ENCODE results near the gene TSPOAP1. TPM values are rescaled to one million over a fixed set of nuclear protein-coding genes. Genes with fewer than 3 reads are reported as not detected.
A peak's percentile ranks its signal among the peaks of the same experiment; 100 is the strongest.

TSPOAP1 gene
- total and polyA plus RNA-seq, 8 donors: 6.5 to 68.8 (median 11.6) TPM; not detected in 1

DNA sequence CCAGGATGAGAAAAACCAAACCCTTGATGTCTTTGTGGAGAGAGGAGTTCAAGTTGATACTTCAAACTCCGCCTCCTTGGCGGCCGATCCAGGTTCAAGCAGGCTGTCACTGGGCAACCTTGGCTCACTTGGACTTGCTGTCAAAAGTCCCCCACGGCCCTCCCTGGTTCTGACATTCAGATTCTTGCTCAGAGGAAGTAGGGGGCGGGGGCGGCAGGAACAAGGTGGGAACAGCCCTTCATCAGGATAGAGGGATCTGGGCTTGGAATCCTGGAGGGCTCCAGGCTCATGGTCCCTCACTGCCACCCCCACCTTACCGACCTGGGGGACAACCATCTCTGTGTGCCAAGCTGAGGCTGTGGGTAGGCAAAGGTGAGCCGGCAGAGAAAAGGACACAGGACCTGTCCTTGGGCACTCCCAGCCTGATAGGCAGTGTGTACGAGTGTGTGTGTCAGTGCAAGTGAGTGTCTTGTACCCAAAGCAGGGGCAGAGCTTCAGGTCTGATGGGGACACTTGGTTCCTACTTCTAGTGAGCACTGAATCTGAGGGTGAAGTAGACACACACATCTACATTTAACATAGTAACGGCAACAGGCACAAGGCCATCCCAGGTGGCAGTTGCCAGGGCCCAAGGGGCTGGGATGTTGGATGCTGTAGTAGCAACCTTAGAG is 6.6 kb upstream of the TSPOAP1 start:
- Histone ChIP-seq H3K4me3 (no peak overlapping the region), H3K27ac (peak overlapping the region; percentile 27 to 93 (median 87)), H3K9me3 (no peaks in the 10 kb centered on the region), H3K27me3 (peaks cover 0 to 23% (median 0%) of the 10 kb centered on the region in 3 donors), H3K4me1 (peaks cover 10 to 71% (median 30%) of the 10 kb centered on the region in 4 donors), H3K36me3 (no peaks in the 10 kb centered on the region)
- DNase-seq: no peak
- TF ChIP-seq EP300 (IDR thresholded peaks at IDR 0.05): no peak
- no peak for TF ChIP-seq POLR2AphosphoS5 (IDR thresholded peaks at IDR 0.05)
- no peak for TF ChIP-seq POLR2A (IDR thresholded peaks at IDR 0.05)
- TF ChIP-seq CTCF (IDR thresholded peaks at IDR 0.05): no peak
- WGBS, 5 donors: 56 to 65% (median 57%) methylated on average over 9 to 10 of the region's 10 CpGs
- intact Hi-C loops (cut with DNase I; ENCODE audit: low total_unique reads): no loop called here

- peak overlapping the region; percentile 8 to 93 (median 87) for H3K27ac ChIP-seq
- peaks cover 0 to 23% (median 0%) of the 10 kb centered on the region in 3 donors for H3K27me3 ChIP-seq
- intact Hi-C loops (cut with DNase I; ENCODE audit: low total_unique reads): no loop called here
- no peaks in the 10 kb centered on the region for H3K36me3 ChIP-seq
- H3K4me1 ChIP-seq: peaks cover 10 to 66% (median 30%) of the 10 kb centered on the region in 4 donors
- no peak for DNase-seq
- H3K4me3 ChIP-seq: no peak overlapping the region
- 44 to 73% (median 59%) methylated on average over 9 of the region's 9 CpGs for WGBS, 5 donors
- no peaks in the 10 kb centered on the region for H3K9me3 ChIP-seq
- TF ChIP-seq CTCF (IDR thresholded peaks at IDR 0.05): no peak
- TF ChIP-seq POLR2AphosphoS5 (IDR thresholded peaks at IDR 0.05): no peak
- TF ChIP-seq EP300 (IDR thresholded peaks at IDR 0.05): no peak
- no peak for TF ChIP-seq POLR2A (IDR thresholded peaks at IDR 0.05)
Observed at GRCh38 chr17:58334661-58335060, 6.1 kb upstream of the TSPOAP1 start.

GRCh38 chr17:58334256-58334655 is 5.7 kb upstream of the TSPOAP1 start:
- DNase-seq: no peak
- H3K4me1 ChIP-seq: peaks cover 10 to 62% (median 28%) of the 10 kb centered on the region in 4 donors
- peak overlapping the region; percentile 8 to 93 (median 87) for H3K27ac ChIP-seq
- WGBS, 5 donors: 67 to 74% (median 69%) methylated on average over 5 of the region's 5 CpGs
- TF ChIP-seq CTCF (IDR thresholded peaks at IDR 0.05): no peak
- no peak for TF ChIP-seq POLR2AphosphoS5 (IDR thresholded peaks at IDR 0.05)
- no peak for TF ChIP-seq EP300 (IDR thresholded peaks at IDR 0.05)
- TF ChIP-seq POLR2A (IDR thresholded peaks at IDR 0.05): no peak
- no peak overlapping the region for H3K4me3 ChIP-seq
- H3K9me3 ChIP-seq: no peaks in the 10 kb centered on the region
- no peaks in the 10 kb centered on the region for H3K36me3 ChIP-seq
- peaks cover 0 to 23% (median 0%) of the 10 kb centered on the region in 3 donors for H3K27me3 ChIP-seq
- intact Hi-C loops (cut with DNase I; ENCODE audit: low total_unique reads): no loop called here

DNA sequence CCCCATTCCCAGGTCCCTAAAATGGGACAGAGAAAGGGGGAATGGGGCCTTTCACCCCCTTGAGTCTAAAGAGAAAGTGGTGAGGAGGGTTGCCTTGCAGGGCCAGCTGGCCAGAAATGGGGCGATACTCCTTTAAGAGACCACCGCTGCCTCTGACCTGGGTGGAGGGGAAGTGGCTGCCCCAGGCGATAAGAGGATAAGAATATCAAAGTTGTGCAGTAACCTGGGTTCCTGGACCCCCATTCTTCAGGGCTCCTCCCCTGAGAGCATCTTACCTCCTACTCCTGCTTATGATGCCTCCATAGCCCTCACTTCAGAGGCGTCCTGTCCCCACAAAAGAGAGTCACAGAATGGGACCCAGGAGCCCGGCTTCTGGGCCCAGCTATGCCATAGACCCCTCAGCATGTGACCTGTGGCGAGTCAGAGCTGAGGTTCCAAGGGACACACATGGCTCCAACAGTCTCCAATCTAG is 5.2 kb upstream of the TSPOAP1 start:
- WGBS, 5 donors: 43 to 58% (median 56%) methylated on average over 6 of the region's 6 CpGs
- no peaks in the 10 kb centered on the region for H3K9me3 ChIP-seq
- peaks cover 0 to 23% (median 0%) of the 10 kb centered on the region in 3 donors for H3K27me3 ChIP-seq
- intact Hi-C loops (cut with DNase I; ENCODE audit: low total_unique reads): no loop called here
- DNase-seq: no peak
- H3K4me3 ChIP-seq: peak overlapping the region in 3 of 4 donors; percentile 49 to 57 (median 55)
- peaks cover 10 to 62% (median 26%) of the 10 kb centered on the region in 4 donors for H3K4me1 ChIP-seq
- H3K27ac ChIP-seq: peak overlapping the region; percentile 28 to 93 (median 87)
- H3K36me3 ChIP-seq: no peaks in the 10 kb centered on the region
- TF ChIP-seq POLR2AphosphoS5 (IDR thresholded peaks at IDR 0.05) (no peak), EP300 (IDR thresholded peaks at IDR 0.05) (no peak), POLR2A (IDR thresholded peaks at IDR 0.05) (no peak), CTCF (IDR thresholded peaks at IDR 0.05) (no peak)
